ENCODE data around the gene NTMT2.

The NTMT2 gene

DNA sequence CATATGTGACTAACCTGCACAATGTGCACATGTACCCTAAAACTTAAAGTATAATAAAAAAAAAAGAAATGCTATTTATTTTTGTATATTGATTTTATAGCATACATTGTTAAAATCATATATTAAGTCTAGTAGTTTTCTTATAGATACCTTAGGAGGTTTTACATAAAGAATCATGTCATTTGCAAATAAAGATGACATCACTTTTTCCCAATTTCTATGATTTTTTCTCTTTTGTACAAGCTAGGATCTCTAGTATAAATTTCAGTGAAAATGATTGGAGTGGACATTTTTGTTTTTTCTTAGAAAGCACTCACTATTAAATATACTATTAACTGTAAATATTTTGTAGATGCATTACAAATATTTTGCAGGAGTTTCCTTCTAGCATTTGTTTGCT, 20.5 kb upstream of the NTMT2 start:
- Histone ChIP-seq H3K4me3 (no peak overlapping the region), H3K27ac (no peak overlapping the region)
- TF ChIP-seq, protein P1, sequence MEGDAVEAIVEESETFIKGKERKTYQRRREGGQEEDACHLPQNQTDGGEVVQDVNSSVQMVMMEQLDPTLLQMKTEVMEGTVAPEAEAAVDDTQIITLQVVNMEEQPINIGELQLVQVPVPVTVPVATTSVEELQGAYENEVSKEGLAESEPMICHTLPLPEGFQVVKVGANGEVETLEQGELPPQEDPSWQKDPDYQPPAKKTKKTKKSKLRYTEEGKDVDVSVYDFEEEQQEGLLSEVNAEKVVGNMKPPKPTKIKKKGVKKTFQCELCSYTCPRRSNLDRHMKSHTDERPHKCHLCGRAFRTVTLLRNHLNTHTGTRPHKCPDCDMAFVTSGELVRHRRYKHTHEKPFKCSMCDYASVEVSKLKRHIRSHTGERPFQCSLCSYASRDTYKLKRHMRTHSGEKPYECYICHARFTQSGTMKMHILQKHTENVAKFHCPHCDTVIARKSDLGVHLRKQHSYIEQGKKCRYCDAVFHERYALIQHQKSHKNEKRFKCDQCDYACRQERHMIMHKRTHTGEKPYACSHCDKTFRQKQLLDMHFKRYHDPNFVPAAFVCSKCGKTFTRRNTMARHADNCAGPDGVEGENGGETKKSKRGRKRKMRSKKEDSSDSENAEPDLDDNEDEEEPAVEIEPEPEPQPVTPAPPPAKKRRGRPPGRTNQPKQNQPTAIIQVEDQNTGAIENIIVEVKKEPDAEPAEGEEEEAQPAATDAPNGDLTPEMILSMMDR (IDR thresholded peaks at IDR 0.05), result no peak
- DNase-seq (ENCODE audit: low spot score), result no peak

DNA sequence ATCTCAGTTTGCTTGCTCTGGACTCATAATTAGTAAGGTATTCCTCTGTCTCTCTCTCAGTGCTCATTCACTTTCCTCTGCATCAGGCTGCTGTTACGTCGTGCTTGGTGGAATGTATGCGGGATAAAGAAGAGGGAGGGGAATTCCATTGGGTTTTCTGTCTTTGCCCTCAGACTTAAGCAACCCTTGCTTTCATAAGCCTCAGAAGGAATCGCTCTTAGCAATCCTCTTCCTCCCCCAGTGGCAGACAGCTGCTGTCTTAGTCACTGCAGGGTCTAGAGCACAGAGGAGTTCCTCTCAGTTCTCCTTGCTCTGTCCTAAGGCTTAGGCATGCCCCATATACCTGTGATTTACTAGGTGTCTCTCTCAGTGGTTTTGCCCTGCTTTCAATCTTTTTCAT, 19.1 kb upstream of the NTMT2 start:
- H3K27ac ChIP-seq, result no peak overlapping the region
- TF ChIP-seq, protein P1 (IDR thresholded peaks at IDR 0.05), result no peak
- no peak overlapping the region for H3K4me3 ChIP-seq
- DNase-seq (ENCODE audit: low spot score), result no peak

DNA sequence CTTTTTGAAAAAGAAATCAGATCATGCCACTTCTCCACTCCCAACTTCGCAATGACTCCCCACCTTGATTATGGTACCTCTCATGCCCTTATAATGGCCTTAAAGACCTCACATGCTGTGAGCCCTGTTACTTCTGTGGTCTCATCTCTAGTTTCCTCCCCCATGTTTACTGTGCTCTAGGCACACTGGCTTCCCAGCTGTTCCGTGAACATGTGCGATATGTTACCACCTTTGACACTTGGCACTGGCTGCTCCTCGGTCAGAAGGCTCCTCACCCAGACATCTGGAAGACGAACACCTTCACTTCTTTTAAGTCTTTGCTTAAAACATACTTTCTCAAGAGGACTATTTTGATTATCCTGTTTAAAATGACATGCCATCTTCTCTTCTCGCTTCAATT, 14.3 kb upstream of the NTMT2 start:
- no peak overlapping the region for H3K4me3 ChIP-seq
- H3K27ac ChIP-seq, result no peak overlapping the region
- TF ChIP-seq, protein P1 (IDR thresholded peaks at IDR 0.05), result no peak
- no peak for DNase-seq (ENCODE audit: low spot score)

DNA sequence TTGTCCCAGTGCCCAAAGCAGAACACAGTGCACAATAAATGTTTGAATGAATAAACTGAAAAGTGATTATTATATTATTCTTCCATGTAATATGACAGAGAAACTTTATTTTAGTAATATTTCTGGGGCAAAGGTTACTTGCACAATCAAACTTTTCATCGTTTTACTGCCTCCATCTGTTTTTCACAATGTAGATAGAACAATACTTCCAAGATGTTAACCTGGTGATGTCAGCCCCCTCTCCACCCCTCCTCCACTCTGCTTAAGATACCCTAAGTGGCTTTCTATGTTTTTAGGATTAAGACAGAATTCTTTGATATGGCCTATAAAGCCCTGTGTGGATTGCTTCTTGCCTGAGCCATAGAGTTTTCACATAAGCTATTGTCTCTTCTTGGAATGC, 13.8 kb upstream of the NTMT2 start:
- H3K4me3 ChIP-seq, result no peak overlapping the region
- no peak overlapping the region for H3K27ac ChIP-seq
- no peak for DNase-seq (ENCODE audit: low spot score)
- TF ChIP-seq, protein P1 (IDR thresholded peaks at IDR 0.05), result no peak

DNA sequence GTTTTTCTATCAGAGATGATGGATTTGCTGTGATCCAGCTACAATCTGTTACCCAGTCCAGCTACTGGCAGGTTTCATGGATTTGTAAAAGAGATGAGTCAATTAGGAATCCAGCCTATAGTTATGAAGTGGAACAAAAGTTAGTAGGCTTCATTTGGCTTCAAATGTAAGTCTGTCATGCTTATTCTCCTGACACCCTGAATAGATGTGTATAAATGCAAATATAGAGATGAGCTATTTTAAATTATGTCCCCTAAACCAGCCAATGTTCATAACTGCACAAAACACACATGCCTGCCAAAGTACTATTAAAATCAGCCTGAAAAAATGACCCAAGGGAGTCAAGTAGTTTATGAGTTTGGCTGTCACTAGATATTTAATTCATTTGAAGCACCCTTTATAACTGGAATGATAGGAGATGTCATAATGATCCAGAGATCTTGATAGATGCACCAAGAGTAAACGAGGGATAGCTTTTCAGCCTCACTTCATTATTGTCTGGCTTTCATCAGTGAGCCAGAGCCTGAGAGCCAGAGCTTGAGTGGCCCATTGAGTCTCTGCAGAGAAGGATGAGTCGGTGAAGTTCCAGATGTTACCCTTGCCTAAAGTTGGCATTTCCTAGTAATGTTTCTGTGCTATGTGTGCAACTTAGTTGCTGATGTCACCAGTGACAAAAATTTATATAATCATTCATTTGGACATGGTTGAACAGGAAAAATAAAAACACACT, 11.8 kb upstream of the NTMT2 start:
- Histone ChIP-seq H3K4me3 (no peak overlapping the region), H3K27ac (no peak overlapping the region)
- TF ChIP-seq, protein P1 (IDR thresholded peaks at IDR 0.05), result no peak
- DNase-seq (ENCODE audit: low spot score), result no peak

DNA sequence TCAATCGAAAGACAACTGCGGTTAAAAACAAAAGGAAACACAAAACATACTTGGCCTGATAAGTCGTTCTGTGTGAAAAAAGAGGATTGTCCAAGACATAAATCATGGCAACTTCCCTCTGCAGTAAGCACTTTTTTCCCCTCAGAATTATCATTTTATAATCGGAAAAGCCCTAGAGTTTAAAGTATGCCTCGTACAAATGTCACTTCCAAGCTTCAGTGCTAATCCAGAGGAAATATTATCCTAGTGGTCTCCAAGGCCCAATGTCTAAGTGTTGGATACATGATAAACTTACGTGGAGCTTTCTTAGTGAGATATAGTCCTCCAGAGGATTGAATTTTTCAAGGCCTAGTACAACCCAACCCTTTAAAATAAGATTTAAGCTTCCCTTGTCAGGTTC, 11.2 kb upstream of the NTMT2 start:
- H3K27ac ChIP-seq, result no peak overlapping the region
- no peak for DNase-seq (ENCODE audit: low spot score)
- no peak overlapping the region for H3K4me3 ChIP-seq
- TF ChIP-seq, protein P1 (IDR thresholded peaks at IDR 0.05), result no peak

DNA sequence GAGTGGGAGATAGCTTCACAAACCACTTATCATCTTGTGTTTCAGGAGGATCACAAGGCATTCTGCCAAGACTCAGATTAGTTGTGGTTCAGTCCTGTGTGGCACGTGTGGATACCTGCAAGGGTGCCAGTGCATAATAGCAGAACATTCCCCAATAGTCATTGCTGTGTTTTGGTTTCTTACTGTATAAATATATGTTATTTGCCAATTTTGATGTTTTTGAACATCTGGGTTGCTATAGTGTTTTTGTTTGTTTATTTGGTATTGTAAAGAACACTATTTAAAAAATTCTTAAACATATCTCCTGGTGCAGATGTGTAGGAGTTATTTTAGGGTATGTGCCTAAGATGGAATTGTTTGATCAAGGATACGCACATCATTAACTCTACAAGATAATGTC, 5.4 kb upstream of the NTMT2 start:
- Histone ChIP-seq H3K27ac (no peak overlapping the region), H3K4me3 (no peak overlapping the region)
- DNase-seq (ENCODE audit: low spot score), result no peak
- TF ChIP-seq, protein P1 (IDR thresholded peaks at IDR 0.05), result no peak
